ENCODE measurements around the gene KCNB1. TPM values are rescaled to one million over a fixed set of nuclear protein-coding genes. Genes with fewer than 3 reads are reported as not detected.

Gene KCNB1
- total RNA-seq, 1 experiment from 2014 or later: 0.68 TPM

DNA sequence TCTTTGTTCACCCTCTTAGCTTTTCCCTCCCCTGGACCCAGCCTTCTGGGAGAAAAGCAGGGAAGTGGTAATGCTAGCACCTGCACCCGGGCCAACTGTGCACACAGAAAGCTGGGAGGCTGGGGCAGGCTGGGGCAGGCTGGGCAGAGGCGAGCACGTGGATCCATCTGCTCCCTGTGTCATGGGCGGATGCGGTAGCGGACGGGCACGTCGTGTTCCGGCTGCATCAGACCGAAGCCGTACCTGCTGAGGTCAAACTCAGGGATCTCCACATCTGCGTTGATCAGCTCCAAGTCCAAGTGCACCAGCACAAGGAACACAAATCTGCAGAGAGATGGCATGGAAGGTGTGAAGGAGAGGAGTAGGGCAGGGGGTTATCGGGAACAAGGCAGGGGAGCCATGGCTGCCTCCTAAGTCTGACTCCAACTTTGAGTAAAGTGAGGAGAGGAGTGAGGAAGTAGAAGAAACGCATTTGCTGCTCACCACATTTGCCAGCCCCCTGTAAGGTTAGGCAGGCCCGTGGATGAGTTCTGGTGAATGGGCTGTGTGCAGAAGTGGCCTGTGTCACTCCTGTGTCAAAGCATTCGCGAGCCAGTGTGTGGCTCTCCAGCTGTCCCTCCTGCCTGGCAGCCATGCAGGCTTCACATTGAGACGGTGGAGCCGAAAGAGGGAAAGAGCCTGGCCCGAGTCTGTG is 25.4 kb upstream of the KCNB1 start:
- no peak overlapping the region for H3K4me3 Mint-ChIP-seq
- no peak overlapping the region for H3K9ac ChIP-seq (ENCODE audit: extremely low read depth, insufficient read length, low read length)
- H3K14ac ChIP-seq (ENCODE audit: insufficient read depth, low read length): no peak overlapping the region
- no peak overlapping the region for H3K4ac ChIP-seq (ENCODE audit: low read depth, low read length)
- no peak overlapping the region for H2BK15ac ChIP-seq (ENCODE audit: low read depth, low read length)
- no peak overlapping the region for H2AK5ac ChIP-seq (ENCODE audit: insufficient read length, low read length)
- TF ChIP-seq, protein P1, sequence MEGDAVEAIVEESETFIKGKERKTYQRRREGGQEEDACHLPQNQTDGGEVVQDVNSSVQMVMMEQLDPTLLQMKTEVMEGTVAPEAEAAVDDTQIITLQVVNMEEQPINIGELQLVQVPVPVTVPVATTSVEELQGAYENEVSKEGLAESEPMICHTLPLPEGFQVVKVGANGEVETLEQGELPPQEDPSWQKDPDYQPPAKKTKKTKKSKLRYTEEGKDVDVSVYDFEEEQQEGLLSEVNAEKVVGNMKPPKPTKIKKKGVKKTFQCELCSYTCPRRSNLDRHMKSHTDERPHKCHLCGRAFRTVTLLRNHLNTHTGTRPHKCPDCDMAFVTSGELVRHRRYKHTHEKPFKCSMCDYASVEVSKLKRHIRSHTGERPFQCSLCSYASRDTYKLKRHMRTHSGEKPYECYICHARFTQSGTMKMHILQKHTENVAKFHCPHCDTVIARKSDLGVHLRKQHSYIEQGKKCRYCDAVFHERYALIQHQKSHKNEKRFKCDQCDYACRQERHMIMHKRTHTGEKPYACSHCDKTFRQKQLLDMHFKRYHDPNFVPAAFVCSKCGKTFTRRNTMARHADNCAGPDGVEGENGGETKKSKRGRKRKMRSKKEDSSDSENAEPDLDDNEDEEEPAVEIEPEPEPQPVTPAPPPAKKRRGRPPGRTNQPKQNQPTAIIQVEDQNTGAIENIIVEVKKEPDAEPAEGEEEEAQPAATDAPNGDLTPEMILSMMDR (conservative IDR thresholded peaks at IDR 0.05): no peak
- H3K79me1 ChIP-seq (ENCODE audit: insufficient read depth, low read depth, low read length, poor library complexity, severe bottlenecking): no peaks in the 10 kb centered on the region
- H4K8ac ChIP-seq (replicated peaks; ENCODE audit: insufficient read length, low read depth, low read length): no peak overlapping the region
- H3T11ph ChIP-seq (ENCODE audit: low read length): no peak overlapping the region
- no peak overlapping the region for H4K5ac ChIP-seq (ENCODE audit: insufficient read length, low read depth, low read length)
- no peak overlapping the region for H3K56ac ChIP-seq (ENCODE audit: insufficient read length, low read depth, low read length)
- no peaks in the 10 kb centered on the region for H3K9me3 ChIP-seq (ENCODE audit: control insufficient read depth, low read depth, low read length)
- no peak overlapping the region for H4K91ac ChIP-seq (ENCODE audit: insufficient read length, low read depth, low read length)
- H3K27me3 Mint-ChIP-seq (ENCODE audit: low read depth): no peaks in the 10 kb centered on the region
- peaks cover 2 to 13% (median 2%) of the 10 kb centered on the region in 3 experiments; a peak in 5 of 7 replicates for H3K36me3 Mint-ChIP-seq (ENCODE audit: insufficient read depth in 1 of 3, low read depth in 3 of 3)
- no peak overlapping the region for H3K18ac ChIP-seq (ENCODE audit: insufficient read length, low read depth, low read length)
- H2BK5ac ChIP-seq (ENCODE audit: insufficient read length, low read length): no peak overlapping the region
- no peaks in the 10 kb centered on the region for H3K23me2 ChIP-seq (ENCODE audit: insufficient read length, low read depth, low read length, poor library complexity, severe bottlenecking)
- DNase-seq: no peak
- H3K23ac ChIP-seq (ENCODE audit: insufficient read length, low read depth, low read length): no peak overlapping the region
- no peaks in the 10 kb centered on the region for H3K27me3 ChIP-seq (ENCODE audit: insufficient read depth, low read length)
- no peak overlapping the region for H3K27ac ChIP-seq (ENCODE audit: insufficient read length, low read depth, low read length)
- no peak overlapping the region for H2BK12ac ChIP-seq (ENCODE audit: insufficient read length, low read depth, low read length)
- H2BK120ac ChIP-seq (ENCODE audit: low read depth, low read length, poor library complexity, severe bottlenecking): no peak overlapping the region
- peaks cover 10 to 20% of the 10 kb centered on the region in 2 experiments for H3K4me1 Mint-ChIP-seq
- H3K4me1 ChIP-seq (ENCODE audit: insufficient read depth, low read length): no peaks in the 10 kb centered on the region
- no peaks in the 10 kb centered on the region for H4K20me1 ChIP-seq (ENCODE audit: control insufficient read depth, insufficient read depth, insufficient read length)
- WGBS (ENCODE audit: extremely low coverage, insufficient read length, low lambda C conversion rate): no CpG with 5 or more reads among the region's 21 CpGs
- no peaks in the 10 kb centered on the region for H3K79me2 ChIP-seq (ENCODE audit: insufficient read depth, low read length)
- no peaks in the 10 kb centered on the region for H3K9me3 Mint-ChIP-seq
- H3K4me2 ChIP-seq (ENCODE audit: insufficient read depth, insufficient read length, low read length): no peak overlapping the region
- peak overlapping the region in 1 of 3 experiments; percentile 95; a peak in 3 of 7 replicates for H3K27ac Mint-ChIP-seq
- no peak overlapping the region for H2BK20ac ChIP-seq (ENCODE audit: low read depth, low read length, poor library complexity, severe bottlenecking)
- H2AFZ ChIP-seq (ENCODE audit: low read length): no peak overlapping the region

Data from H9 (cell line).